ENCODE measurements around the gene TPMT.

DNA sequence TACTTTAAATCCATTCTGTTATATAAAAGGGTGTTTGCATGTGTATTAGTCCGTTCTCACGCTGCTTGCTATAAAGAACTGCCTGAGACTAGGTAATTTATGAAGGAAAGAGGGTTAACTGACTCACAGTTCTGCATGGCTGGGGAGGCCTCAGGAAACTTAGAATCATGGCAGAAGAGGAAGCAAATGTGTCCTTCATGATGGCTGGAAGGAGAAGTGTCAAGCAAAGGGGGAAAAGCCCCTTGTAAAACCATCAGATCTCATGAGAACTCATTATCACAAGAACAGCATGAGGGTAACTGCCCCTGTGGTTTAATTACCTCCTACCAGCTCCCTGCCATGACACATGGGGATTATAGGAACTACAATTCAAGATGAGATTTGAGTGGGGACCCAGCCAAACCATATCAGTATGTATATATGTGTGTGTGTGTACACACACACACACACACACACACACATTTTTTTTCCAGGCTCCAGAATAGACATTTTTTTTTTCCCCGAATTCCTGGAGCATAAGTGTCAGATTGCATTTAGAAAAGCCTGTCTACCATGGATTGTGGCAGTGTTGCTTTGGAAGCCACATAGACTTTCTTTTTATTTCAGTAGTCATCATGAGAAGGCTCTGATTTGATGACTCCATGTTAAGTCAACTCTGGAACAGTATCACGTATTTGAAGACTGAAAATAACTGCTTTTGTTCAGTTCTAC, 31.8 kb upstream of the TPMT start:
- TF ChIP-seq, protein P1, sequence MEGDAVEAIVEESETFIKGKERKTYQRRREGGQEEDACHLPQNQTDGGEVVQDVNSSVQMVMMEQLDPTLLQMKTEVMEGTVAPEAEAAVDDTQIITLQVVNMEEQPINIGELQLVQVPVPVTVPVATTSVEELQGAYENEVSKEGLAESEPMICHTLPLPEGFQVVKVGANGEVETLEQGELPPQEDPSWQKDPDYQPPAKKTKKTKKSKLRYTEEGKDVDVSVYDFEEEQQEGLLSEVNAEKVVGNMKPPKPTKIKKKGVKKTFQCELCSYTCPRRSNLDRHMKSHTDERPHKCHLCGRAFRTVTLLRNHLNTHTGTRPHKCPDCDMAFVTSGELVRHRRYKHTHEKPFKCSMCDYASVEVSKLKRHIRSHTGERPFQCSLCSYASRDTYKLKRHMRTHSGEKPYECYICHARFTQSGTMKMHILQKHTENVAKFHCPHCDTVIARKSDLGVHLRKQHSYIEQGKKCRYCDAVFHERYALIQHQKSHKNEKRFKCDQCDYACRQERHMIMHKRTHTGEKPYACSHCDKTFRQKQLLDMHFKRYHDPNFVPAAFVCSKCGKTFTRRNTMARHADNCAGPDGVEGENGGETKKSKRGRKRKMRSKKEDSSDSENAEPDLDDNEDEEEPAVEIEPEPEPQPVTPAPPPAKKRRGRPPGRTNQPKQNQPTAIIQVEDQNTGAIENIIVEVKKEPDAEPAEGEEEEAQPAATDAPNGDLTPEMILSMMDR (IDR thresholded peaks at IDR 0.05), result no peak
- TF ChIP-seq POLR2A (IDR thresholded peaks at IDR 0.05), result no peak

Data from Peyer's patch (tissue), 4 donors.